ENCODE results near the gene GOPC.

GOPC gene

DNA sequence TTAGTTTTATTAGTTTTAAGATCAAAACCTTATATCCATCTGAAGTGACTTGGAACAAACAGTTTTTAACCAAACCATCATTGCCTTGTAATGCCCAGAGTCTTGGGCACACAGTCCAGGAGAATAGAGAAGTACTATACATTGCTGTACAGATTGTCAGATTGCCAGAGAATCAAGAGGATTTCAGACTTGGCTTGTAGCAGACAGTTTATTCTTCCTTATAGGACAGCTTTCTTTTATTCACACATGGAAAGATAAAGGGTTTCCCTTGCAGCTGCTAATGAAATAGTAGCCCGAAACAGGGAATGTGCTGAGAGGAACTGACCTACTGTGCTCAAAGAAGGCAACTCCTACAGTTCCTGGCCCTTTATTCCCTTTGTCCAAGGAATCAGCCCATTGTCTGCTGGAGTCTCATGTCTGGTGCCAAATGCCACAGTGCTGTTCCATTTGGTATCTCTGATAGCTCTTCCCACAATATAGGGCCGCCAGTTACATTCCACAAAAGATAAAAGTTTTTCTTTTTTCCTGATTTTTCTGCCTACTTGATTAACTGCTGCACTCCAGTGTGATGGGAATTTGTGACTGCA, 89.2 kb downstream of the GOPC start:
- DNase-seq: no peak

DNA sequence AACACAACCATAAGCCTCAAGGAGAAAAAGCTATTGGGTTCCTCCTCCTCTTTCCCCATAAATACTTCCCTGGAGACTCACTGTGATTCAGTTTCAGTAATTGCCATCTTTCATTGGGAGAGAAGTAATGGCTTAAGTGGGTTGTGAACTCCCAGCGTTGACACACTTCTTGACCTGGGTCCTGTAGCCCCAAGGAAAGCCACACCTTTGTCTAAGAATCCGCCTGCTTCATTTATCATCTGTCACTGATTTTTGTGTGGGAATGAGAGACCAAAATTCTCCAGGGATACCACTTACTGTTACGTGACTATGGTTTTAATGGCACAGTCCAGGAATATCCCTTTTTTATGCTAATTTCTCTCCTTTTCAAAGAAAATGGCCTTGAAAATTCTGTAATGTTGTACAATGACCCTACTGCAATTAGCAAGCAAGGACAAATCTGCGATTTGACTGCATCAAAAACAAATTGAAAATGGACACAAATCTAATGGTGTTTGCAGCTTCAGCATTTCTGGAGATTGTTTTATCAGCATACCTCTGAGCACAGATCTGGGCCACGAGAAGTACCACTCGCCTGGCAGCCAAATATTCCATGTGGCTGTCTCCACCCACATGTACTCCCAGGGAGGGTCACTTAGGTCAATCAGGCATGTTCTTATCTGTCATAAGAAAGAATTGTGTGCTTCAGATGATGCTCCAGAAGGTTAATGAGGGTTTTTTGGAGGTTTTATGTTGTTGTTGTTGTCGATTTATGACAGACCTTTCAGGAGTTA, 90.1 kb downstream of the GOPC start:
- DNase-seq: no peak

Measured in activated CD4-positive, alpha-beta T cell treated with anti-CD3 and anti-CD28 coated beads for 1 hour (primary cell).